ENCODE results near the gene DHCR24. TPM values are rescaled to one million over a fixed set of nuclear protein-coding genes. Genes with fewer than 3 reads are reported as not detected.

The DHCR24 gene
- 76.0 and 184 TPM in 2 replicates for total RNA-seq

GRCh38 chr1:54886724-54887664 lies at the start of gene DHCR24:
DHCR24 (minus strand) TSS chr1:54887195; CDS start chr1:54887119, 76 bp downstream.

GRCh38 chr1:54800899-54801759 lies 85.9 kb downstream of the DHCR24 start, which contains the start of gene TTC22:
TTC22 (minus strand) TSS chr1:54801323; CDS start chr1:54801163, 160 bp downstream.

Other genes with a start within 250 kb of the DHCR24 start
- gene MROH7, start 245.4 kb downstream of the DHCR24 start, total RNA-seq: under 0.01 and 0.14 TPM in 2 replicates
- gene TTC4, start 171.3 kb downstream of the DHCR24 start, total RNA-seq: 17.8 and 23.4 TPM in 2 replicates
- 4.2 and 4.6 TPM in 2 replicates for gene PARS2, start 122.7 kb downstream of the DHCR24 start, total RNA-seq
- gene TTC22, start 85.9 kb downstream of the DHCR24 start, total RNA-seq: not detected in 2 replicates
- not detected in 2 replicates for gene TMEM61, start 93.4 kb upstream of the DHCR24 start, total RNA-seq
- not detected in 2 replicates for gene BSND, start 111.7 kb upstream of the DHCR24 start, total RNA-seq
- 0.89 and 2.4 TPM in 2 replicates for gene PCSK9, start 152.4 kb upstream of the DHCR24 start, total RNA-seq